Fibroblast of lung (primary cell): ENCODE data around the gene WNT3A.

Experiments
- EZH2 ChIP-seq: IDR thresholded peaks from 2 replicates; pipeline ENCODE4 v1.5.1; 2012; ENCODE audit warnings: low read length, control low read depth, mild to moderate bottlenecking; ENCODE audit errors: missing control alignments
- TF ChIP-seq, protein P1 (sequence below), 2 donors: IDR thresholded peaks in 1 of 2; conservative IDR thresholded peaks in 1 of 2; 1 replicate in 1 of 2; 2 replicates in 1 of 2; pipeline ENCODE4 v1.5.1; 2011 to 2012; ENCODE audit warnings: low read length in 2 of 2, control low read depth in 1 of 2, inconsistent platforms in 1 of 2, low read depth in 1 of 2, mild to moderate bottlenecking in 1 of 2

DNA sequence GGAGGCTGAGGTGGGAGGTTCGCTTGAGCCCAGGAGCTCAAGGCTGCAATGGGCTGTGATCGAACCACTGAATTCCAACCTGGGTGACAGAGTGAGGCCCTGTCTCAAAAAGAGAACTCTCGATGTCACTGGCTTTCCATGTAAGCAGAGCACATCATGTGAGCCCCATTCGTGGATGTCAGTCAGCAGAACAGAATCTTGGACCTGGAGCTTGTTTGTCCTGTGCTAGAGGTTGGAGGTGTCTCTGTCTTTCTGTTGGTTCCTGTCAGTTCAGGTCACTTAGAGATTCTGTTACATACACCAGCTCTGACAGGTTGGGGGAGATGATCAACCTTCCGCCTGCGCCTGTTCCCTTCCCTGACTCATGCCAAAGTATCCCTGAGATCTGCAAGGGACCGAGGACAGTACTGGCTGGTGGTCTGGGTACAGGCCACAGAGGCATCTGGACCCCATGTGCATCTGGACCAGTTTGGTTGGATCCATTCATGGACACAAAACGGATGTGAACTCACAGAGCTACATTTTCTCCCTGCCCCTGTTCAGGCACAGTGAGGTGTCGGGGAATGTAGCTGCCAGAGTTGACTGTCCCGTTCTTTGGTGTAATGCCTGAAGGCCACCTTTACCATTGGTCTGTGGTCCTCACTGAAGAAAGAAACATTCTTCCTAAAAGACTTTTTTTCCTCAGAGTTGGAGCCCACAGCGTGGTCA, 85.7 kb downstream of the WNT3A start:
- no peak for TF ChIP-seq EZH2
- TF ChIP-seq, protein P1, sequence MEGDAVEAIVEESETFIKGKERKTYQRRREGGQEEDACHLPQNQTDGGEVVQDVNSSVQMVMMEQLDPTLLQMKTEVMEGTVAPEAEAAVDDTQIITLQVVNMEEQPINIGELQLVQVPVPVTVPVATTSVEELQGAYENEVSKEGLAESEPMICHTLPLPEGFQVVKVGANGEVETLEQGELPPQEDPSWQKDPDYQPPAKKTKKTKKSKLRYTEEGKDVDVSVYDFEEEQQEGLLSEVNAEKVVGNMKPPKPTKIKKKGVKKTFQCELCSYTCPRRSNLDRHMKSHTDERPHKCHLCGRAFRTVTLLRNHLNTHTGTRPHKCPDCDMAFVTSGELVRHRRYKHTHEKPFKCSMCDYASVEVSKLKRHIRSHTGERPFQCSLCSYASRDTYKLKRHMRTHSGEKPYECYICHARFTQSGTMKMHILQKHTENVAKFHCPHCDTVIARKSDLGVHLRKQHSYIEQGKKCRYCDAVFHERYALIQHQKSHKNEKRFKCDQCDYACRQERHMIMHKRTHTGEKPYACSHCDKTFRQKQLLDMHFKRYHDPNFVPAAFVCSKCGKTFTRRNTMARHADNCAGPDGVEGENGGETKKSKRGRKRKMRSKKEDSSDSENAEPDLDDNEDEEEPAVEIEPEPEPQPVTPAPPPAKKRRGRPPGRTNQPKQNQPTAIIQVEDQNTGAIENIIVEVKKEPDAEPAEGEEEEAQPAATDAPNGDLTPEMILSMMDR (conservative IDR thresholded peaks at IDR 0.05 in 1 of 2, IDR thresholded peaks at IDR 0.05 in 1 of 2; ENCODE audit: low read depth in 1 of 2, low read length in 2 of 2): no peak
